Activated CD4-positive, alpha-beta T cell treated with anti-CD3 and anti-CD28 coated beads, Interleukin-10, Interleukin-2, amounts not matched to agents 100 ng/mL and 50 ng/mL, durations not matched to agents 16 hours and 8 hours (primary cell): ENCODE data around the gene NCK2.

Experiments used
- DNase-seq: peaks from one replicate; pipeline ENCODE4 v3.0.0-alpha.2; 2020

The NCK2 gene

DNA sequence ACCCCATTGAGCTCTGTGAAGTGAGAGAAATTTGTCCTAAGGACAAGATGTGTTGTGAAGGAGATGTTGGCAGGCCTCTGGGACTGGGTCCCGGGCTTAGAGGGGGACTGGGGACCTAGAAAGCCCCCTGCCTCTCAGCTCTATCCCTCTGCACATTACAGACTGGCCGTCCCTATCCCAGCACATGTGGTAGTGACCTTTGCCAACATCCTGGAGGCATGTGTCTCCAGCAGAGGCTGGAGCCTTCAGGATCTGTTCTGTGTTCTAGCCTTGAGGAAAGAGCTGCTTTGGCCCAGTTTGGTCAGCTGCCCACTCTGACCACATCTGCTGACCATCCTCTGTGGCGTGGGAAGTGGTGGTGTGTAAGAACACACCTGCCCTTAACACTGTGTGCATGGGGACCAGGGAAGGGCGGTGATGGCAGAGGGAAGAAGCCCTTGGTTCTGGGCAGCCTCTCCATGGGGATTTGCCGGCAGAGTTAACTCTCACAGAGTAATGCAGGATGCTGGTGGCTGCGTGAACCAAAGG is 33.4 kb downstream of the NCK2 start:
- no peak for DNase-seq

- no peak for DNase-seq
Measured at GRCh38 chr2:105779394-105779793, 34.7 kb downstream of the NCK2 start.

DNA sequence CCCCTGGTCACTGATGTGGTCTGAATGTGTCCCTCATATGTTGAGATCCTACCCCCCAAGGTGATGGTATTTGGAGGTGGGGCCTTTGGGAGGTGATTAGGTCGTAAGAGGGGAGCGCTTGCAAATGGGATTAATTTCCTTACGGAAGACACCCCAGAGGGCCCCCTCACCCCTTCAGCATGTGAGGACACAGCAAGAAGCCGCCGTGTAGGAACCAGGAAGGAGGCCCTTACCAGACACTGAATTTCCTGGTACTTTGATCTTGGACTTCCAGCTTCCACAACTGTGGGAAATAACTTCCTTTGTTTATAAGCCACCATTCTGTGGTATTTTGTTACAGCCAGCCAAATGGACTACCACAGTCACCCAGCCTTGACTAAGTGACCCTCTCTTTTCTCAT is 35.9 kb downstream of the NCK2 start:
- DNase-seq: no peak

DNA sequence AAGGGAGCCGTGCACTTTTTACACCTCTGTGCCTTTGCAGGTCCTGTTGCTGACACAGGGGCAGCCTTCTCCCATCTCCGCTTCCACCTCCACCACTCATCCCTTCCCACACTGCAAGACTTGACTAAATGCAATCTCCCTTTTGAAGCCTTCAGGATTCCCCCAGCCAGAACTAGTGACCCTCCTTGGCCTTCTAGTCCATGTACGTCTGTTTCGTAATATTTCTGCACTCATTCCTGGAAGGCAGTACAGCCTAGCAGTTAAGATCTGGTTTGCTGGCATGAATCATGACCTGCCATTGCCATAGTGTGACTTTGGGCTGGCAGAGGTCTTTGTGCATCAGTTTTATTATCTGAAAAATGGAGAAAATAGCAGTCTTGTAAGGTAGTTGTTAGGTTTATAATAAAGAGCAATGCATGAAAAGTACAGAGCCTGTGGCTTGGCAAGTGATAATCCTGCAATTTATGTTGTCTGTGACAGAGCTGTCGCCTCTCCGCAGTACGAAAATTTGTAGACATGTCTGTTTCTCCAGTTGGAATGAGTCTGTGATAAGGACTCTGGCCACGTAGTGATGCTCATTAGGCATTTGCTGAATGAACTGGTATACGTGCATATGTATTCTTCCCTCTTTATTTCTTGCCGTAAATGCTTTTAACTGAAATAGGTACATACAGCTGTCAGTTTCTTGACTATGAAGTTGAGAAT is 36.7 kb downstream of the NCK2 start:
- DNase-seq: no peak

DNA sequence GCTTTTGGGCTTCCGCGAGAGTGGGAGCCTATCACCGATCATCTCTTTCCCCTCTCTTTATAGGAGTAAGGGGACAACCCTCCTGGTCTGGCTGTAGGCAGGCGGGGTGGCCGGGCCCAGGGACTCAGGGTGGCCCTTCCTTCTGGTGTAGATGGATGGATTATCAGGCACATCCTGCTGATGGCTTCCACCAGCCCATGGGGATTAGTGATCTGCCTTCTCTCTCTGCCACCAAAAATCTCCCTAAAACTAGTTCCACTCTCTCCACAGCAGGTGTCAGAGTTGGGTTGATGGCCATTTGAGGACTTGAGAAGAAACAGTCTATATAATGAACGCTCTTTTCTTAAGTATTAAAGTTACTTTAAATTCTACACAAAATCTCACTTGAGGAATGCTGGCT is 37.4 kb downstream of the NCK2 start:
- no peak for DNase-seq

DNA sequence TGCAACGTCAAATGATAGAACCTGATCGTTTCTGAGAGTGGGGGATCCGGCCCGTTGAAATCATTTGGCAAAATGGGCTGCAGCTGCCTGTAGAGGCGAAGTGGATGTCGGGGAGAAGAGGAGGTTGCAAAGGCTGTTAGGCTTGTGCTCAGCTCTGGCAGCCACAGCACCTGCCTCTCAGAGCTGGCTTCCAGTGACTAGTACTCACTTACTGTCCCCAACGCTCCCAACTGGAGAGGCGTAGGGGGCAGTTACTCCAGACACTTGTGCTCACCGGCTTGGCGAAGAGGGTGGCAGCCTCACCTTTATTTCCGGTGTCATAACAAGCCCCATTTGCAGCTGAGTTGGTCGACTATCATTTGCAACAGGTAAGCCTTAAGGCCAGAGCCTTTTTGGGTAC is 37.9 kb downstream of the NCK2 start:
- DNase-seq: no peak

DNA sequence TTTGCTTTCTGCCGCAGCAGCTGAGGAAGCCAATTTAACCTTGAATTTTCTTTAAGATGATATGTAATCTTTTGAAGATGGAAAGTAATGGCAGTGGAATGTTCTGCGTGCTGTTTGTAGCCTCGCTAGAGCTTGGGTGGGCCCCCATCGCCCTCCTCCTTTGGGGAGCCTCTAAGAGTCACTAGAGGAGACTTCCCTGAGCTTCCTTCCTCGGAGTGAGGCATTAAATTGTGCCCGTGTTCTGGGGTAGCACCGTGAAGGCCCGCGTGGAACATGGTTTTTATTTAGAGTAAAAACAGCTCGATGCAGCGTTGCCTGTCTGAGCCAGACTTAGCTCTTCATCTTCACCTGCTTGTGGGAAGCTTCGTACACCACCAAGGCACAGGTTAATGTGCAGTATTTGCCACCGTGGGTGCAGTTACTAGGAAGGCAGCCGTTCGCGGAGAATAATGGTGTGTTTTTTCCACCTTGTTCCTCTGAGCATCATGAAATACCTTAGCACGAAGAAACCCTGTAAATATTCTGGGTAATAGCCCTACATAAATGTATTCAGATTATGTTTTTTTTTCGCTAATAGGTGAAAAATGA is 38.5 kb downstream of the NCK2 start:
- DNase-seq: no peak

- DNase-seq: no peak
Measured at GRCh38 chr2:105783972-105784371, 39.3 kb downstream of the NCK2 start.

DNA sequence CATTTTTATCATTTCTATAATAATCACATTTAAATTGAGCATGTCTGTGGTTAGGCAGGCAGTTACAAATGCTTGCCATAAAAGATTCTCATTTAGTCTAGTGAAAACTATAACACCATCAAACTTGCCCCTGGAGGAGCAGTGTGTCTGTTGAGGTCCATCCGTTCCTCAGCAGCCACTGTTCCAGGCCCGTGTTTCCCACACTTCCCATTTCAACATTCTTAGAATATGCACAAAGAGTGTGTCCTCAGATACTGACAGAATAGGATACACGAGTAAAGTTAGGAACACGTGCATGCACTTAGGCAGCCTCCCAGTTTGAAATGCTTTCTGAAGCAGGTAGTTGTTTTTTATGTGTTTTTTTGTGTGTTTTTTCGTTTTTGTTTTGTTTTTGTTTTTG is 39.9 kb downstream of the NCK2 start:
- DNase-seq: no peak

- DNase-seq: no peak
Measured at GRCh38 chr2:105785095-105785847, 40.6 kb downstream of the NCK2 start.

GRCh38 chr2:105786231-105787230 is 41.8 kb downstream of the NCK2 start:
- no peak for DNase-seq

DNA sequence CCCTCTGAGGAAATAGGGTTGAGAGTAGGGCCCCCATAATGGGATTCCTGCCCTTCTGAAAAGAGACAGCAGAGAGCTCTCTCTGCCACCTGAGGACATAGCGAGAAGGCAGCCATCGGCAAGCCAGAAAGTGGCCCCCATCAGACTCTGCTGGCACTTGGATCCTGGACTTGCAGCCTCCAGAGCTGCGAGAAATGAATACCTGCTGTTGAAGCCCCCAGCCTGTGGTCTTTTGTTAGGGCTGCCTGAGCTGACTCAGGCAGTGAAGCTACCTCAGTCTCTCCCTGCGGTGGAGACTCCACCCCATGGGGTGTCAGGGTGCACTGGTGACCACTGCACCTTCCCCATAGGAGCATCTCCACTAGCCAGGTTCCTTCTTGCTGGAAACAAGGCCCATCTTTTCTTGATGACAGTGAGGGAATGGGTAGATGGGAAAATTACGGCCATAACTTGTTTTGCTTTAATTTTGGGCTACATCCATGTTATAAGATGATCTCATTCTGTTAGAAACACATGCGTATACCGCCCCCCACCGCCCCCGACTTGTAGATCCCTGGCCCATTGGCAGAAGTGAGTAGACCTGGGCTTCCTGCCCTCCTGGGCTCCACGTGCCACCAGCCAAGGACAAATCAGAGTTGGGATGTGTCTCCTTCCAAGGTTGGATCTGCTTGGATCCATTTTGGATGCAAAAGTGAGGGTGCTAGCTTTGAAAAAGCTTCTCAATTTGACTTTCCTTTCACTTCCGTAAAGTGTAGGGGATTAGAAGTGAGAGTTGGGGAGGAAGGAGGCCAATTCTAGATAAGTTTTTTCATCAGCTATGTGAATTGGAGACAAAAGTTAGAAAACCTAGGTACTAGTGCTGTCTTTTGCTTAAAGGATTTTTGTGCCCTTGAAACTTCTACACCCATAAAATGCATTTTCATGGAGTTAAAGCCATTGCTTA is 42.9 kb downstream of the NCK2 start:
- DNase-seq: peak; percentile 78

DNA sequence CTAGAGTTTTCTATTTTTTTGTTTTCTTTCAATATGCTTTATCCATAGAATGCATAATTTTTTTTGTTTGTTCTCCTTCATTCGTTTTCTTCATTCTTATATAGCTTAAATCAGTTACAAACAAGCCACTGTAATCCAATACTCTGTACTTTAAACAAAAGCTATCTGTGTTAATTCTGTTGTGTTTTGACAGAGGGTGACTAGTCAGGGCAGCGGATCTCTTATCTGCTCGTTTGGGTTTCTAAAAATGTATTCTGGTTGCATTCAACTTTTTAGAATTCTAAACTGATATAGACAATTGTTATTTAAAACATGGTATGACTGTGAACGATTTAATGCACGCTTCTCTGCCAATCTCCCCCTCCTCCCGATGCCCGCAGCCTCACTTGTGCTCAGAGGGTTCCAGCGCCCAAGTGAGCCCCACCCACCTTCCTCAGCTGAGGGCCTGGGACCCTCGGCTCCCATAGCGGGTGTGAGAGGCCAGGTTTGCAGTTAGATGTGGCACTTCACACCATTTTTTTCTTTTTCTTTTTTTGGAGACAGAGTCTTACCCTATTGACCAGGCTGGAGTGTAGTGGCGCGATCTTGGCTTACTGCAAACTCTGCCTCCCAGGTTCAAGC is 44.1 kb downstream of the NCK2 start:
- DNase-seq: no peak

DNA sequence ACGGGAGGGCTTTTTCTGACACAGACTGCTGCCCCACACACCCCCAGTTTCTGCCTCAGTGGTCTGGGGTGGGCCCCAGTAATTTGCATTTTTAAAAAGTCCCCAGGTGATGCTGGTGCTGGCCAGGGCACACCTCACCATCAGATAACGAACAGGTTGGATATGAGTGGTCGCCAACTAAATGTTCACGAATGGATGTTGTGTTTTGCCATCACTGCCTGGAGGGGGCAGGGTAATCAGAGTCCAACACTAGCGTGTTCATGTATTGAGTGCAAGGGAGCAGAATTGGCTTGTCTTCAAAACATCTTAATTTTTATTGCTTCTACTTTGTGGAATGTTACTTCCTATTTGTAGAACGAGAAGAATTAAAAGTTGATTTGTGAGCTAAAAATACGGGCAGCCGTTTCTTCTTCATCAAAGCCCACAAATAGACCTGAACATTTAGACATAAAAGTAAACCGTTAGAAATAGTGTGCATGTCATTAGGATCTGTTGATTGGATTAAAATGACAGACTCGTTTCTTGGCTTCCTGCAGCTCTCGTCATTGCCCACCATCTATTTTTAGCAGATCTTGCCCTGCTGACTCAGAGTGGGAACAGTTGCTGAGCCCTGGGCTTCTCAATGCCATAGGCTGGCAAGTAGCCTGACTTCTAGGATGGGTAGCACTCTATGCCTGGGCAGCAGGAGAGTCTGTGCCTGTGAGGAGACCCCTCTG is 45.2 kb downstream of the NCK2 start:
- DNase-seq: peak; percentile 94

GRCh38 chr2:105790461-105791149 is 45.9 kb downstream of the NCK2 start:
- DNase-seq: no peak

GRCh38 chr2:105791229-105791628 is 46.5 kb downstream of the NCK2 start:
- peak; percentile 41 for DNase-seq

- no peak for DNase-seq
Measured at GRCh38 chr2:105792561-105792960, 47.8 kb downstream of the NCK2 start.

GRCh38 chr2:105793196-105793975 is 48.7 kb downstream of the NCK2 start:
- no peak for DNase-seq
